ENCODE results near the gene GNA14. TPM values are rescaled to one million over a fixed set of nuclear protein-coding genes. Genes with fewer than 3 reads are reported as not detected.

The GNA14 gene
- polyA plus RNA-seq, 1 experiment = 0.22 TPM

GRCh38 chr9:77672183-77672582 lies 24.1 kb upstream of the GNA14 start:
- TF ChIP-seq CTCF (IDR thresholded peaks at IDR 0.05; ENCODE audit: insufficient read depth, low read depth, low read length) = no peak
- CTCF ChIA-PET = no interaction called here
- POLR2A ChIA-PET = no interaction called here
- no peaks in the 10 kb centered on the region for H3K36me3 ChIP-seq (ENCODE audit: control insufficient read depth, insufficient read depth, low read length)
- no peak for DNase-seq (ENCODE audit: low read depth)
- H3K27me3 ChIP-seq (ENCODE audit: control insufficient read depth, insufficient read depth, low read length) = no peaks in the 10 kb centered on the region
- no peak overlapping the region for H3K4me3 ChIP-seq (ENCODE audit: low read depth, low read length)

GRCh38 chr9:77667151-77667550 lies 19.0 kb upstream of the GNA14 start:
- TF ChIP-seq CTCF (IDR thresholded peaks at IDR 0.05; ENCODE audit: insufficient read depth, low read depth, low read length) = no peak
- CTCF ChIA-PET = no interaction called here
- H3K36me3 ChIP-seq (ENCODE audit: control insufficient read depth, insufficient read depth, low read length) = no peaks in the 10 kb centered on the region
- POLR2A ChIA-PET = no interaction called here
- DNase-seq (ENCODE audit: low read depth) = no peak
- H3K27me3 ChIP-seq (ENCODE audit: control insufficient read depth, insufficient read depth, low read length) = no peaks in the 10 kb centered on the region; the same call in 1 of the 2 replicates
- H3K4me3 ChIP-seq (ENCODE audit: low read depth, low read length) = no peak overlapping the region

- Histone ChIP-seq H3K27me3 (ENCODE audit: control insufficient read depth, insufficient read depth, low read length) (no peaks in the 10 kb centered on the region; the same call in 1 of the 2 replicates), H3K36me3 (ENCODE audit: control insufficient read depth, insufficient read depth, low read length) (no peaks in the 10 kb centered on the region), H3K4me3 (ENCODE audit: low read depth, low read length) (no peak overlapping the region)
- ChIA-PET CTCF (interaction anchor here (0.7 to 1.4 kb wide), 3 partner anchors 17 to 372 kb away, joined by 3 read pairs; no protein-coding TSS in a partner anchor), POLR2A (no interaction called here)
- TF ChIP-seq CTCF (IDR thresholded peaks at IDR 0.05; ENCODE audit: insufficient read depth, low read depth, low read length) = no peak
- DNase-seq (ENCODE audit: low read depth) = peak; percentile 9
Measured at GRCh38 chr9:77663754-77664153, 15.6 kb upstream of the GNA14 start.

GRCh38 chr9:77661566-77662085 lies 13.5 kb upstream of the GNA14 start:
- no peak for TF ChIP-seq CTCF (IDR thresholded peaks at IDR 0.05; ENCODE audit: insufficient read depth, low read depth, low read length)
- H3K4me3 ChIP-seq (ENCODE audit: low read depth, low read length) = no peak overlapping the region
- POLR2A ChIA-PET = no interaction called here
- no peaks in the 10 kb centered on the region for H3K36me3 ChIP-seq (ENCODE audit: control insufficient read depth, insufficient read depth, low read length)
- DNase-seq (ENCODE audit: low read depth) = no peak
- CTCF ChIA-PET = interaction anchor here (1.1 kb wide), 1 partner anchor 105 kb away, joined by 3 read pairs; no protein-coding TSS in a partner anchor
- H3K27me3 ChIP-seq (ENCODE audit: control insufficient read depth, insufficient read depth, low read length) = no peaks in the 10 kb centered on the region; the same call in 1 of the 2 replicates

- no peaks in the 10 kb centered on the region for H3K36me3 ChIP-seq (ENCODE audit: control insufficient read depth, insufficient read depth, low read length)
- H3K4me3 ChIP-seq (ENCODE audit: low read depth, low read length) = no peak overlapping the region
- no peak for TF ChIP-seq CTCF (IDR thresholded peaks at IDR 0.05; ENCODE audit: insufficient read depth, low read depth, low read length)
- no peak for DNase-seq (ENCODE audit: low read depth)
- no peaks in the 10 kb centered on the region for H3K27me3 ChIP-seq (ENCODE audit: control insufficient read depth, insufficient read depth, low read length)
- ChIA-PET CTCF (interaction anchor here (1.5 to 2.3 kb wide), 2 partner anchors 11 to 13 kb away, joined by 3 to 11 read pairs; partner anchors contain the start of gene GNA14), POLR2A (no interaction called here)
Measured at GRCh38 chr9:77659926-77660325, 11.8 kb upstream of the GNA14 start.
